ENCODE data around the gene MEIS1.

MEIS1 gene

GRCh38 chr2:66445076-66445924, 10.4 kb downstream of the MEIS1 start:
- H3K27ac ChIP-seq: peak overlapping the region; percentile 100
- H3K4me3 ChIP-seq: peak overlapping the region; percentile 82
- peak overlapping the region; percentile 99 for H3K9ac ChIP-seq (ENCODE audit: insufficient read length)
- TF ChIP-seq EZH2 (IDR thresholded peaks at IDR 0.05) (no peak), FOXP2 (optimal IDR thresholded peaks at IDR 0.05; ENCODE audit: control extremely low read depth, extremely low read length, insufficient read depth) (no peak)
- no peaks in the 10 kb centered on the region for H3K9me3 ChIP-seq (ENCODE audit: low read depth, low read length)
- peaks cover 100% of the 10 kb centered on the region for H3K36me3 ChIP-seq (ENCODE audit: insufficient read depth, low read length)
- no peak for DNase-seq (ENCODE audit: low read depth, low spot score)

- peak overlapping the region; percentile 99 for H3K9ac ChIP-seq (ENCODE audit: insufficient read length)
Measured at GRCh38 chr2:66445925-66446871, 11.3 kb downstream of the MEIS1 start.

DNA sequence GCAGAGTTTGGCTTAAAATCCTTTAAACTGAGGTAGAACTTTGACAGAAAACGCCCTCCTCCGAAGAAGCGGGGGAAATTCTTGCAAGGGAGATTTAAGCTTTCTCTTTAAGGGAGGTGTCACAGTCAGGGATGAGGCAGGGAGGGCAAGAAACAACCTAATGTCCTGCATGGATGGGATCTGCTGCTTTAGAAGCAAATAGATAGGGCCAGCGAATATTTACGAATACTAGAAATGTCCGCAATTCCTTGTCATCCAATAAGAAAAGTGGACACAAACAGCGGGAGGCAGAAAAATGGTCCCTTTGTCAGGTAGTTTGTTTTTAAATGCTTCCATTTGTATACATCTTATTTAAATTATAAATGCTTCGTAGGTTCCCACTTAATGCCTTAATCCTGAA, 12.0 kb downstream of the MEIS1 start:
- Histone ChIP-seq H3K4me3 (peak overlapping the region; percentile 82), H3K36me3 (ENCODE audit: insufficient read depth, low read length) (peaks cover 100% of the 10 kb centered on the region), H3K27ac (peak overlapping the region; percentile 100), H3K9me3 (ENCODE audit: low read depth, low read length) (no peaks in the 10 kb centered on the region), H3K9ac (ENCODE audit: insufficient read length) (peak overlapping the region; percentile 99)
- DNase-seq (ENCODE audit: low read depth, low spot score): no peak
- TF ChIP-seq FOXP2 (optimal IDR thresholded peaks at IDR 0.05; ENCODE audit: control extremely low read depth, extremely low read length, insufficient read depth): no peak
- no peak for TF ChIP-seq POLR2AphosphoS5 (IDR thresholded peaks at IDR 0.05; ENCODE audit: borderline replicate concordance, low read depth, low read length)
- TF ChIP-seq EZH2 (IDR thresholded peaks at IDR 0.05): no peak

More at GRCh38 chr2:66445925-66446871, 11.3 kb downstream of the MEIS1 start:
- peak; percentile 48 for TF ChIP-seq FOXP2 (optimal IDR thresholded peaks at IDR 0.05; ENCODE audit: control extremely low read depth, extremely low read length, insufficient read depth)
- peak; percentile 59 for TF ChIP-seq POLR2AphosphoS5 (IDR thresholded peaks at IDR 0.05; ENCODE audit: borderline replicate concordance, low read depth, low read length)
- no peak for TF ChIP-seq EZH2 (IDR thresholded peaks at IDR 0.05)
- peak overlapping the region; percentile 82 for H3K4me3 ChIP-seq
- H3K27ac ChIP-seq: peak overlapping the region; percentile 100
- H3K36me3 ChIP-seq (ENCODE audit: insufficient read depth, low read length): peaks cover 100% of the 10 kb centered on the region
- no peaks in the 10 kb centered on the region for H3K9me3 ChIP-seq (ENCODE audit: low read depth, low read length)
- no peak for DNase-seq (ENCODE audit: low read depth, low spot score)

DNA sequence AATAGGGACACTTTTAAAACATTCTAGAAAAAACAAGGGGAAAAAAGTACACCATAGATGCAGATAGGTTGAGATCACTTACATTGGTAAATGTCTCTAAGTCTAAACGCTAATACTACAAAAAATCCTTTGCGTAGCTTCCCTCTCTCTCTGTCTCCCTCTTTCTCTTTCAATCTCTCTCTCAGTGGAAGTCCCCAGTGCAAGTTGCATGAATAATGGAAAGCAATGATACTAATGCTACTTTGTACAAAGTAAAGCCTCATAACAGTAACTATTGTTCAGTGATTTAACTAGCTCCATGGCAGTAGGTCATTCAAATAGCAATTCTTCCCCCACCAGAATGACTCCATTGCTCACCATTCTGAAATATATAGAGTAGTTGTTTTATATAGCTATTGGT, 12.8 kb downstream of the MEIS1 start:
- TF ChIP-seq EZH2 (IDR thresholded peaks at IDR 0.05): no peak
- no peak for TF ChIP-seq FOXP2 (optimal IDR thresholded peaks at IDR 0.05; ENCODE audit: control extremely low read depth, extremely low read length, insufficient read depth)
- no peaks in the 10 kb centered on the region for H3K9me3 ChIP-seq (ENCODE audit: low read depth, low read length)
- peak overlapping the region; percentile 99 for H3K9ac ChIP-seq (ENCODE audit: insufficient read length)
- peak overlapping the region; percentile 82 for H3K4me3 ChIP-seq
- no peak for DNase-seq (ENCODE audit: low read depth, low spot score)
- peak overlapping the region; percentile 100 for H3K27ac ChIP-seq
- H3K36me3 ChIP-seq (ENCODE audit: insufficient read depth, low read length): peaks cover 98% of the 10 kb centered on the region

DNA sequence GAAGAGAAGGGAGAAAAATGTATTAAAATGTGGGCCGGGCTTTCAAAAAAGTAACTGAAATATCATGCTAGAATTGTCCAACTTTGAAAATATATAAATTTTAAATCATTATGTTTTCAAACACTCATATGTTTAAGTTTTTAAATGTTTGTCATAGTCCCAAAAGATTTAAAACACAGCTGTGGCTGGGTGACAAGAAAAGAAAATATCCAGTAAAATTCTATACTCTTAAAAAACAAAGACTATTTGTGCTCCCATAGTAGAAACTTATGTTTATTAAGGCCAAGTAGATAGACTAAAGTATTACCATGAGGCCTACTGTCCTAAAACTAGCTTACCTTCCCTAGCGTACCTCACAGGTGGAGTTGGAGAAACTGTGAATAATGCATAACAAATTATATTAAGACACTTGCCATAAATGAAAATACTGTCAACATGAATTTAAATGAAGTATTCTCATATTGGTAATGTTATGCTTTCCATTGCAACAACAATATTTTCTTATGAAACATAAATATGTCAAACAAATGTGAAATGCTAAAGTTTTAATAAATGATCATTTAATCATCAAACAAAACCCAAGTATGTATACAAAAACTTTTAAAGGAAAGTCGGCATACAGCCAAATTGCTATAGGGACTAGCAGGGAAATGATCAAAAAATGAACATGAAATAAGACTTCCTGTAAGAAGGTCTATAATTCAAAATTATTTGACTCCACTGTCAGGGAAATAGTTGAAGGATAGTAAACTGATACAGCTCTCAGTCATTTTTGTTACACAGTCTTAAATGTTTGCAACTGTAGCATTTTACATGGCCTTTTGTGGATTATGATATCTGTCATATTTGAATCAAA, 13.4 kb downstream of the MEIS1 start:
- peak overlapping the region; percentile 100 for H3K27ac ChIP-seq
- H3K9ac ChIP-seq (ENCODE audit: insufficient read length): peak overlapping the region; percentile 99
- DNase-seq (ENCODE audit: low read depth, low spot score): no peak

GRCh38 chr2:66452214-66452613, 17.3 kb downstream of the MEIS1 start:
- Histone ChIP-seq H3K4me3 (peak overlapping the region; percentile 32; the same call in 1 of the 2 replicates), H3K9ac (ENCODE audit: insufficient read length) (no peak overlapping the region), H3K27ac (peak overlapping the region; percentile 100), H3K36me3 (ENCODE audit: insufficient read depth, low read length) (peaks cover 98% of the 10 kb centered on the region), H3K9me3 (ENCODE audit: low read depth, low read length) (no peaks in the 10 kb centered on the region)
- TF ChIP-seq EZH2 (IDR thresholded peaks at IDR 0.05) (no peak), POLR2AphosphoS5 (IDR thresholded peaks at IDR 0.05; ENCODE audit: borderline replicate concordance, low read depth, low read length) (peak; percentile 18; the same call in 1 of the 2 replicates), FOXP2 (optimal IDR thresholded peaks at IDR 0.05; ENCODE audit: control extremely low read depth, extremely low read length, insufficient read depth) (no peak)
- DNase-seq (ENCODE audit: low read depth, low spot score): no peak

More for the DNA sequence above, 13.4 kb downstream of the MEIS1 start:
- Histone ChIP-seq H3K4me3 (peak overlapping the region; percentile 82), H3K9me3 (ENCODE audit: low read depth, low read length) (no peaks in the 10 kb centered on the region), H3K36me3 (ENCODE audit: insufficient read depth, low read length) (peaks cover 98% of the 10 kb centered on the region)
- TF ChIP-seq EZH2 (IDR thresholded peaks at IDR 0.05) (no peak), POLR2AphosphoS5 (IDR thresholded peaks at IDR 0.05; ENCODE audit: borderline replicate concordance, low read depth, low read length) (peak; percentile 61; the same call in 1 of the 2 replicates)

GRCh38 chr2:66452917-66453316, 18.0 kb downstream of the MEIS1 start:
- TF ChIP-seq FOXP2 (optimal IDR thresholded peaks at IDR 0.05; ENCODE audit: control extremely low read depth, extremely low read length, insufficient read depth) (no peak), POLR2AphosphoS5 (IDR thresholded peaks at IDR 0.05; ENCODE audit: borderline replicate concordance, low read depth, low read length) (no peak), EZH2 (IDR thresholded peaks at IDR 0.05) (no peak)
- Histone ChIP-seq H3K9ac (ENCODE audit: insufficient read length) (no peak overlapping the region), H3K9me3 (ENCODE audit: low read depth, low read length) (no peaks in the 10 kb centered on the region), H3K4me3 (peak overlapping the region; percentile 32; the same call in 1 of the 2 replicates), H3K27ac (peak overlapping the region; percentile 100), H3K36me3 (ENCODE audit: insufficient read depth, low read length) (peaks cover 98% of the 10 kb centered on the region)
- DNase-seq (ENCODE audit: low read depth, low spot score): no peak
